ENCODE results near the gene RANBP17.

The RANBP17 gene

GRCh38 chr5:171323007-171323406 is 461.2 kb downstream of the RANBP17 start:
- DNase-seq, result peak in 1 of 3 experiments; percentile 32

- no peak for DNase-seq
These were observed 462.2 kb downstream of the RANBP17 start for GRCh38 chr5:171323806-171324632.

GRCh38 chr5:171330021-171330420 is 468.2 kb downstream of the RANBP17 start:
- no peak for DNase-seq

GRCh38 chr5:171335616-171336015 is 473.8 kb downstream of the RANBP17 start:
- DNase-seq, result no peak

- DNase-seq, result peak; percentile 64 to 82 (median 67)
These were observed 474.8 kb downstream of the RANBP17 start for GRCh38 chr5:171336521-171337209.

GRCh38 chr5:171337210-171337569 is 475.4 kb downstream of the RANBP17 start:
- DNase-seq, result no peak

GRCh38 chr5:171340042-171340441 is 478.2 kb downstream of the RANBP17 start:
- DNase-seq, result no peak

GRCh38 chr5:171340491-171340890 is 478.7 kb downstream of the RANBP17 start:
- DNase-seq, result peak in 1 of 3 experiments; percentile 43

- DNase-seq, result peak; percentile 21 to 71 (median 62)
These were observed 480.7 kb downstream of the RANBP17 start for GRCh38 chr5:171342362-171343111.

- DNase-seq, result no peak
These were observed 483.3 kb downstream of the RANBP17 start for GRCh38 chr5:171344936-171345608.

Data from NCI-H1417 (cell line).